H1 (cell line): ENCODE measurements around the gene LTBP1. TPM values are rescaled to one million over a fixed set of nuclear protein-coding genes. Genes with fewer than 3 reads are reported as not detected.

Experiments
- CTCF ChIA-PET: fragments of 300-600 bp; sonication (Branson Sonifier 250); formaldehyde crosslinking; loops from one replicate; lab custom pipeline; 2021; ENCODE audit not compliant: partially characterized antibody; lab: Charles Lee
- POLR2A ChIA-PET: fragments of 300-600 bp; sonication (Branson Sonifier 250); formaldehyde crosslinking; loops from one replicate; lab custom pipeline; 2021; ENCODE audit warnings: inconsistent platforms; ENCODE audit not compliant: partially characterized antibody; lab: Charles Lee
- DNase-seq, 2 experiments: peaks; one replicate each; pipeline versions ENCODE4 v3.0.0 to v3.0.0-alpha.2; 2010 to 2022; ENCODE audit warnings: low spot score in 2 of 2, low read depth in 1 of 2, mixed read lengths in 1 of 2
- FAIRE-seq: peaks from 2 replicates; lab custom pipeline; 2011; peaks lifted over from hg19 to GRCh38; lab: Jason Lieb, UNC
- H2AFZ ChIP-seq: 2 replicates; pipeline ENCODE4 v1.8.1; 2012; ENCODE audit warnings: low read length, inconsistent platforms
- H2AK5ac ChIP-seq: 2 replicates; pipeline ENCODE4 v1.6.1; 2013; ENCODE audit warnings: low read depth, low read length
- H2BK120ac ChIP-seq: replicated peaks from 2 replicates; pipeline ENCODE3; 2013; ENCODE audit warnings: low read depth, low read length, inconsistent platforms
- H2BK12ac ChIP-seq: 2 replicates; pipeline ENCODE4 v1.6.1; 2013; ENCODE audit warnings: low read depth, low read length
- H2BK15ac ChIP-seq: 2 replicates; pipeline ENCODE4 v1.6.1; 2013; ENCODE audit warnings: low read length
- H2BK20ac ChIP-seq: 2 replicates; pipeline ENCODE4 v1.6.1; 2013; ENCODE audit warnings: low read length
- H2BK5ac ChIP-seq: 2 replicates; pipeline ENCODE4 v1.6.1; 2013; ENCODE audit warnings: low read depth, low read length
- H3K14ac ChIP-seq: 2 replicates; pipeline ENCODE4 v1.6.1; 2013; ENCODE audit warnings: inconsistent platforms; ENCODE audit not compliant: insufficient read length
- H3K18ac ChIP-seq: 2 replicates; pipeline ENCODE4 v1.6.1; 2013; ENCODE audit warnings: low read length; ENCODE audit errors: extremely low read depth
- H3K23ac ChIP-seq: 2 replicates; pipeline ENCODE4 v1.6.1; 2013; ENCODE audit warnings: inconsistent platforms; ENCODE audit not compliant: insufficient read length
- H3K23me2 ChIP-seq: 2 replicates; pipeline ENCODE4 v1.6.1; 2013; ENCODE audit warnings: low read depth, low read length
- H3K27ac ChIP-seq: 2 replicates; pipeline ENCODE4 v1.6.1; 2011; ENCODE audit warnings: low read depth, low read length, inconsistent platforms
- H3K27me3 ChIP-seq, 4 experiments: replicated peaks in 1 of 4; 1 replicate in 1 of 4; 2 replicates in 3 of 4; pipeline versions ENCODE4 v1.6.1 to v1.8.1; 2011 to 2013; ENCODE audit warnings: low read length in 3 of 4, mild to moderate bottlenecking in 3 of 4, inconsistent platforms in 2 of 4, mixed read lengths in 2 of 4, moderate library complexity in 1 of 4; ENCODE audit not compliant: control insufficient read depth in 3 of 4, insufficient read depth in 3 of 4; ENCODE audit errors: extremely low read depth in 1 of 4
- H3K36me3 ChIP-seq, 4 experiments: 2 replicates each; pipeline versions ENCODE4 v1.6.1 to v1.8.1; 2011 to 2013; ENCODE audit warnings: mild to moderate bottlenecking in 4 of 4, low read length in 3 of 4, moderate library complexity in 2 of 4, control low read depth in 1 of 4, inconsistent platforms in 1 of 4; ENCODE audit not compliant: insufficient read depth in 4 of 4, control insufficient read depth in 2 of 4
- H3K4ac ChIP-seq: replicated peaks from 2 replicates; pipeline ENCODE3; 2013; ENCODE audit warnings: low read length, low read depth, mixed read lengths, inconsistent platforms; ENCODE audit not compliant: insufficient read length
- H3K4me1 ChIP-seq, 4 experiments: replicated peaks in 1 of 4; 1 replicate in 1 of 4; 2 replicates in 3 of 4; pipeline versions ENCODE4 v1.6.1 to v1.8.1; 2011 to 2013; ENCODE audit warnings: low read length in 3 of 4, inconsistent platforms in 2 of 4, mixed read lengths in 1 of 4; ENCODE audit not compliant: insufficient read depth in 4 of 4, control insufficient read depth in 3 of 4
- H3K4me2 ChIP-seq, 2 experiments: 2 replicates each; pipeline versions ENCODE4 v1.6.1 to v1.8.1; 2011 to 2013; ENCODE audit warnings: low read depth in 2 of 2, low read length in 2 of 2, control low read depth in 1 of 2, inconsistent platforms in 1 of 2, mild to moderate bottlenecking in 1 of 2; ENCODE audit not compliant: insufficient read depth in 1 of 2
- H3K4me3 ChIP-seq, 4 experiments: fragments of 200-600, 300-600 bp in 1 of 4; sonication (generic), shearing (Covaris generic), sonication (Bioruptor Twin) in 1 of 4; 2 replicates each; pipeline versions ENCODE4 v1.5.1 to v1.8.1; 2011 to 2016; ENCODE audit warnings: low read length in 4 of 4, low read depth in 3 of 4, control low read depth in 2 of 4, inconsistent platforms in 2 of 4, mild to moderate bottlenecking in 2 of 4, mixed read lengths in 1 of 4, moderate library complexity in 1 of 4; ENCODE audit not compliant: insufficient read depth in 2 of 4; ENCODE audit errors: extremely low read depth in 1 of 4
- H3K56ac ChIP-seq: replicated peaks from 2 replicates; pipeline ENCODE3; 2013; ENCODE audit warnings: low read depth, mild to moderate bottlenecking, mixed read lengths, low read length, inconsistent platforms; ENCODE audit not compliant: insufficient read length
- H3K79me1 ChIP-seq: 2 replicates; pipeline ENCODE4 v1.6.1; 2013; ENCODE audit warnings: low read depth, low read length, control low read depth
- H3K79me2 ChIP-seq, 2 experiments: 2 replicates each; pipeline versions ENCODE4 v1.6.1 to v1.8.1; 2012 to 2013; ENCODE audit warnings: low read length in 2 of 2, mild to moderate bottlenecking in 2 of 2, inconsistent platforms in 1 of 2; ENCODE audit not compliant: insufficient read depth in 2 of 2, control insufficient read depth in 1 of 2
- H3K9ac ChIP-seq, 4 experiments: replicated peaks in 1 of 4; 1 replicate in 1 of 4; 2 replicates in 3 of 4; pipeline versions ENCODE4 v1.6.1 to v1.8.1; 2011 to 2013; ENCODE audit warnings: low read depth in 3 of 4, low read length in 3 of 4, control low read depth in 2 of 4, mild to moderate bottlenecking in 2 of 4, moderate library complexity in 2 of 4, inconsistent platforms in 1 of 4; ENCODE audit errors: extremely low read depth in 1 of 4
- H3K9me3 ChIP-seq, 2 experiments: 2 replicates each; pipeline versions ENCODE4 v1.6.1 to v1.8.1; 2012 to 2013; ENCODE audit warnings: mild to moderate bottlenecking in 2 of 2, moderate library complexity in 2 of 2, control low read depth in 1 of 2, inconsistent platforms in 1 of 2, low read depth in 1 of 2, low read length in 1 of 2, mixed read lengths in 1 of 2; ENCODE audit not compliant: insufficient read depth in 2 of 2
- H4K20me1 ChIP-seq, 2 experiments: replicated peaks in 1 of 2; 2 replicates each; pipeline versions ENCODE3 to v1.8.1; 2011 to 2013; ENCODE audit warnings: inconsistent platforms in 2 of 2, low read length in 2 of 2, mild to moderate bottlenecking in 1 of 2; ENCODE audit not compliant: insufficient read depth in 2 of 2, control insufficient read depth in 1 of 2
- H4K5ac ChIP-seq: 2 replicates; pipeline ENCODE4 v1.6.1; 2013; ENCODE audit warnings: low read length, low read depth, mixed read lengths, inconsistent platforms; ENCODE audit not compliant: insufficient read length
- H4K8ac ChIP-seq: 2 replicates; pipeline ENCODE4 v1.8.0; 2013; ENCODE audit warnings: mild to moderate bottlenecking, moderate library complexity, low read length, inconsistent platforms; ENCODE audit not compliant: insufficient read depth; ENCODE audit errors: extremely low read depth
- H4K91ac ChIP-seq: replicated peaks from 2 replicates; pipeline ENCODE3; 2013; ENCODE audit warnings: low read length, mixed read lengths, inconsistent platforms; ENCODE audit not compliant: insufficient read length
- CBX8 ChIP-seq: fragments of 300-800, 300-1000 bp; sonication (generic); IDR thresholded peaks from 2 replicates; pipeline ENCODE4 v1.7.1; 2016; ENCODE audit warnings: low read depth, low read length, borderline replicate concordance
- CEBPB ChIP-seq: IDR thresholded peaks from 2 replicates; pipeline ENCODE4 v1.6.1; 2012; ENCODE audit warnings: low read depth, low read length
- CTBP2 ChIP-seq: IDR thresholded peaks from 2 replicates; pipeline ENCODE4 v1.7.0; 2011; ENCODE audit warnings: borderline replicate concordance, mild to moderate bottlenecking, moderate library complexity, mixed read lengths, low read length; ENCODE audit not compliant: insufficient read depth, insufficient read length
- GABPA ChIP-seq: IDR thresholded peaks from 2 replicates; pipeline ENCODE4 v1.6.1; 2011; ENCODE audit warnings: mild to moderate bottlenecking, low read length, moderate library complexity, borderline replicate concordance; ENCODE audit not compliant: insufficient read depth
- KDM1A ChIP-seq: fragments of 200-600, 300-600 bp; sonication (generic); IDR thresholded peaks from 2 replicates; pipeline ENCODE4 v1.7.1; 2016; ENCODE audit warnings: mild to moderate bottlenecking, low read length, borderline replicate concordance
- NRF1 ChIP-seq: IDR thresholded peaks from 2 replicates; pipeline ENCODE4 v1.6.1; 2011; ENCODE audit warnings: mild to moderate bottlenecking, low read depth, low read length, improper control_type of control experiment
- POLR2AphosphoS5 ChIP-seq: IDR thresholded peaks from 2 replicates; pipeline ENCODE4 v1.6.1; 2011; ENCODE audit warnings: low read depth, low read length
- RXRA ChIP-seq: IDR thresholded peaks from 2 replicates; pipeline ENCODE4 v1.6.1; 2011; ENCODE audit warnings: low read depth, mild to moderate bottlenecking, low read length, moderate library complexity; ENCODE audit not compliant: insufficient read depth
- SIRT6 ChIP-seq: IDR thresholded peaks from one replicate; pipeline ENCODE4 v1.7.1; 2012; ENCODE audit warnings: low read length, inconsistent platforms
- TAF1 ChIP-seq: IDR thresholded peaks from 2 replicates; pipeline ENCODE4 v1.6.1; 2011; ENCODE audit warnings: mild to moderate bottlenecking, low read depth, low read length
- WGBS, 2 experiments: shearing (Covaris generic) in 1 of 2; methylation state at CpG; one replicate each; pipeline versions ENCODE4 v1.1.6 to v1.1.7; 2013 to 2015; ENCODE audit warnings: low lambda C conversion rate in 2 of 2, mixed read lengths in 2 of 2, inconsistent platforms in 1 of 2, low coverage in 1 of 2, missing lambda C conversion rate in 1 of 2; ENCODE audit not compliant: insufficient replicate concordance in 2 of 2, insufficient coverage in 1 of 2, insufficient read length in 1 of 2; ENCODE audit errors: extremely low coverage in 1 of 2, missing lambda C conversion rate in 1 of 2; 5-methylcytosine and 5-hydroxymethylcytosine counted together
- polyA plus RNA-seq, 7 experiments: library from polyadenylated mRNA; depleted of rRNA in 3 of 7; stranded (reverse) in 5 of 7; unstranded in 2 of 7; fragments of >200 nt in 5 of 7; fragments of 200-250 nt in 2 of 7; gene quantifications; 1 replicate in 5 of 7; 2 replicates in 1 of 7; 4 replicates in 1 of 7; pipeline versions ENCODE4 v1.2.1 to v1.2.3, GENCODE V29; 2011 to 2013; ENCODE audit warnings: missing spikeins in 2 of 7, mixed read lengths in 2 of 7
- total RNA-seq: library from RNA; stranded (reverse); fragmentation: NEBNext Ultra II Directional; extraction: Animal tissue kit (Norgen Biotek cat#: 25700); gene quantifications from 2 replicates; pipeline ENCODE4 v1.2.1, GENCODE V29; 2021

The LTBP1 gene
- total and polyA plus RNA-seq, 2 of the 8 experiments (the other 6 are each of a cell fraction or from before 2014, with no cell fraction given), result 15.4 to 24.7 TPM

DNA sequence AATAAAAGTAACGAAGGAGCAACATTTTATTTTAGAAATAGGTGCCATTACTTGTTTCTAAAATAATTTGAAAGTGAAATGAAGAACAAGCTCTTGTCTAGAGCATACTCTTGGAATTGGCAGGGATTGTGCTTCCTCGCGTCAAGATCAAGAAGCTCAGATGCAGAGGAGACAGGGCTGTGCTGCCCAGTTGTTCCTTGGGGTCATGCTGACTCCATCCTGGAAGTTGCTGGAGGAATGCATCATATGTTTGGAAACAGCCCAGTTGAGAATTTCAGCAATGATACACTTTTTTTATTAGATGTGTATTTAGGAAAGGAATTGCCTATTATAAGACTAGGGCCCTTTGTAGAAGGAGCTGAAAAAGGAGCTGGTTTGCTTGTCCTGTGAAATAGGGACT lies 17.2 kb downstream of the LTBP1 start:
- no peaks in the 10 kb centered on the region for H3K9me3 ChIP-seq
- no peaks in the 10 kb centered on the region for H3K23me2 ChIP-seq
- no peak overlapping the region for H3K27ac ChIP-seq
- no peak overlapping the region for H2BK5ac ChIP-seq
- H4K5ac ChIP-seq, result no peak overlapping the region
- no peak overlapping the region for H3K18ac ChIP-seq
- WGBS, 2 experiments, result 94% methylated on average over 3 of the region's 3 CpGs; no CpG with 5 or more reads in 1 of the 2 experiments
- H2BK120ac ChIP-seq, result no peak overlapping the region
- no peak for DNase-seq
- H2BK20ac ChIP-seq, result no peak overlapping the region
- H3K23ac ChIP-seq, result no peak overlapping the region
- H3K4me1 ChIP-seq, result peaks cover 0 to 3% (median 0%) of the 10 kb centered on the region in 4 experiments; a peak in 1 of 7 replicates
- H4K8ac ChIP-seq, result no peak overlapping the region
- H4K91ac ChIP-seq, result no peak overlapping the region
- no peak overlapping the region for H3K4me3 ChIP-seq
- H3K56ac ChIP-seq, result no peak overlapping the region
- H3K9ac ChIP-seq, result no peak overlapping the region
- ChIA-PET CTCF (no interaction called here), POLR2A (no interaction called here)
- no peak overlapping the region for H2AFZ ChIP-seq
- no peak overlapping the region for H3K14ac ChIP-seq
- H2BK15ac ChIP-seq, result no peak overlapping the region
- no peak overlapping the region for H2BK12ac ChIP-seq
- FAIRE-seq, result no peak
- H3K4me2 ChIP-seq, result no peak overlapping the region
- no peaks in the 10 kb centered on the region for H4K20me1 ChIP-seq
- no peaks in the 10 kb centered on the region for H3K79me2 ChIP-seq
- H3K36me3 ChIP-seq, result no peaks in the 10 kb centered on the region
- no peaks in the 10 kb centered on the region for H3K27me3 ChIP-seq
- no peaks in the 10 kb centered on the region for H3K79me1 ChIP-seq
- H2AK5ac ChIP-seq, result no peak overlapping the region
- TF ChIP-seq GABPA (no peak), KDM1A (no peak), NRF1 (no peak), CBX8 (no peak), SIRT6 (no peak), TAF1 (no peak), POLR2AphosphoS5 (no peak), CTBP2 (no peak), CEBPB (no peak), RXRA (no peak)
- TF ChIP-seq, all 59 proteins: peak for 0
- H3K4ac ChIP-seq, result no peak overlapping the region
